HG02678 (cell line): ENCODE results near the gene ATP1B4.
"Not testable (repeated sequence)": the region's sequence is repeated elsewhere in the genome, so short reads cannot be mapped to it uniquely, and the experiment has no call there.

Experiments
- ATAC-seq: cut with Tn5 transposase; IDR thresholded peaks from one replicate; pipeline ENCODE4 v1.9.1; 2021; ENCODE audit warnings: mild to moderate bottlenecking, moderate library complexity; ENCODE audit not compliant: unreplicated experiment

The ATP1B4 gene

GRCh38 chrX:120361764-120362305 is at the start of gene ATP1B4:
ATP1B4 (plus strand) TSS chrX:120362089; CDS start chrX:120362169, 80 bp downstream.
- no peak for ATAC-seq

DNA sequence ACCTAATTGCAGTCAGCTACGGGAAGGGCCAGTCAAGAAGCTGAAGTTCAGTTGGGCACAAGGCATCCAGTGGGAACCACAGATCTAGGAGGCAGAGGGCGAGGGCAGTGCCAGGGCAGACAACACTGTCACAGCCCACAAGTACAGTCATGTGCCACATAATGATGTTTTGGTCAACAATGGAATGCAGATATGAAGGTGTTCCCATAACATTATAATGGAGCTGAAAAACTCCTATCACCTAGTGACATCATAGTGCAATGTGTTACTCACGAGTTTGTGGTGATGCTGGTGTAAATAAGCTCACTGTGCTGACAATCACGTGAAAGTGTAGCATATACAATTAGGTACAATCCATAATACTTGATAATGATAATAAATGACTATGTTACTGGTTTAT is 46.1 kb upstream of the ATP1B4 start:
- ATAC-seq: no peak

DNA sequence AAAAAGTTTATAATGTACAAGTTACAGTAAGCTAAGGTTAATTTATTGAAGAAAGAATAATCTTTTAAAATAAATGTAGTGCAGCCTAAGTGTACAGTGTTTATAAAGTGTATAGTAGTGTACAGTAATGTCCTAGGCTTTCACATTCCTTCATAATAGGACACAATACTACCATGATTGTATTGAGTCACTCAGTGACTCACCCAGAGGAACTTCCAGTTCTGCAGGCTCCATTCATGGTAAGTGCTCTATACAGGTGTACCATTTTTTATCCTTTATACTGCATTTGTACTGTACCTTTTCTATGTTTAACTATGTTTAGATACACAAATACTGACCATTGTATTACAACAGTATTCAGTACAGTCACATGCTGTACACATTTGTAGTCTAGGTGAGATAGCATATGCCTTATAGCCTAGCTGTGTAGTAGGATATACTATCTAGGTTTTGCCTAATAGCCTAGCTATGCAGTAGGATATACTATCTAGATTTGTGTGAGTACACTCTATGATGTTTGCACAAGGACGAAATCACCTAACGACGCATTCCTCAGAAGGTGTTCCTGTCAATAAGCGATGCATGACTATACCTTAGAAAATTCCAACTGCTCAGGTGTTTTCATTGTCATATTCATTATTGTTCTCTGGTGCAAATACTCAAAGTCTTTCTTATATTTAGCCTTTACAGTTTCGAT is 45.2 kb upstream of the ATP1B4 start:
- ATAC-seq: no peak

DNA sequence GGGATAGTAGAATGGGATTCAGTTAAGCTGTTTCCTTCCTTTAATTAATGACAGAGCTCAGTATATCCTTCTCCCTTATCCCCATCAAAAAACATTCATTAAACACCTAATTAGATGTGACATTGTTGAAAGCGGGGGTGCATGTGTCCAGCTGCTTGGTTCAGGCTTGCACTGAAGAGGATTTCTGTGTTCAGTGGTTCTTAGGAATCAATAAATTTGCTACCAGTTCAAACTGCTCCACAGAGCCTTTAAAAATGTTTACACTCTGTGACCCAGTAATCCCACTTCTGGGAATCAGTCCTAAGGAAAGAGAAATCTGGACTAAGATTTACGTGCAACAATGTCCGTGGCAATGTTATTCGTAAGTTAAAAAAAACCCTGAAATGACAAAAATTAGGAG is 43.5 kb upstream of the ATP1B4 start:
- ATAC-seq: no peak

- no peak for ATAC-seq
These were observed 40.2 kb upstream of the ATP1B4 start for GRCh38 chrX:120321520-120322281.

GRCh38 chrX:120331116-120331515 is 30.8 kb upstream of the ATP1B4 start:
- ATAC-seq: no peak

- no peak for ATAC-seq
These were observed 29.5 kb upstream of the ATP1B4 start for GRCh38 chrX:120332394-120332793.

DNA sequence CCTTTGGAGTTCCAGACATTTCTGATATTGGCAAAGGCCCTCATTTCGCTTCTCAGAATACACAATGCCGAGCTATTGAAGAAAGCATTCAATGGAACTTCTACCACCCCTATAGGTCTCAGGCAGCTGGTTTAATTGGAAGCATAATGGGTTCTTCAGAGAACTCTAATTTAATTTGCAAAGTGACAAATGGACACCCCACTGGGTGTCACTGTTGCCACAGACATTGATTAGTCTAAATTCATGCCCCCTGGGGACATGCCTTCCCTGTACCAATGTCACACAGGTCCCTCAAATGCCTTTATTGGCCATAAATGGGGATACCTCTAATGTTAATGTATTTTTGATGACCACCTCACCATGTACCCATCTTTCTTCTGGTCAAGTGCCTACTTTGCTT is 27.7 kb upstream of the ATP1B4 start:
- no peak for ATAC-seq

DNA sequence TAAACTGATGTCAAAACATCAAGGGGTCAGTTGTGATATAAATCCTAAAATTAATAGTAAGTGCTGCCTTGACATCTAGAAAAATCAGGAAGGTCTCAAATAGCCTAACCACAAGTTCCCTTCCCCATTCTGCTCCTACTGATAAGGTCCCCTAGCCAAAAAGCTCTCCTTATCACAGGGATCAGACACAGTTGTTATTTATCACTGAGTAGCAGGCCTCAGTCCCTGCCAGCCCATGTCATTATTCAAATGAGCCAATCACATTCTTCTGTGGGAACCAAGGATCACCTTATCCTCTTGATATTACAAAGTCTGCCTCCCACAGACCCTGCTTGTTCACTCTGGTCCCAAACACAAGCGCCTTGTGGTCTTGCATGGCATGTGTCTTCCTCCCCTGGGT is 27.3 kb upstream of the ATP1B4 start:
- no peak for ATAC-seq

GRCh38 chrX:120335289-120335688 is 26.6 kb upstream of the ATP1B4 start:
- no peak for ATAC-seq

DNA sequence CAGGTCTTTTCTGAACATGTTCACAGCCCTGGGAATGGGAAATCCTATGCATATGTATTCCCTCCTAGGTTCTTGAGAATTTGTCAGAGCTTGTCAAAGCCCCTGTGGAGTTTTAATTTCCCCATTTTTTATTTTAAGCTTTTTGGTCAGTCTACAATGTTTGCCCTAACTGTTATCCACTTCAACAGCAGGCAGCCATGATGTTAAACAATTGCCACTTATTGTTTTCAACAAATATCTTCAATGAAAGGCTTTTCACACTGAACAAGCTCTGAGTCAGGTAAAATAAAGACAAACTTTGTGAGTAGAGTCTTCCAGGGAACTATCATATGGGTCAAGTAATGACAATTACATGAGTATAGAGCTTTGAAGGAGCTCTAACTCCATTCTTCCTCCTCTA is 25.0 kb upstream of the ATP1B4 start:
- ATAC-seq: no peak

GRCh38 chrX:120344566-120344965 is 17.3 kb upstream of the ATP1B4 start:
- not testable (repeated sequence) for ATAC-seq

- ATAC-seq: no peak
These were observed 11.3 kb upstream of the ATP1B4 start for GRCh38 chrX:120350450-120351138.

GRCh38 chrX:120356084-120356483 is 5.8 kb upstream of the ATP1B4 start:
- no peak for ATAC-seq

GRCh38 chrX:120357186-120357585 is 4.7 kb upstream of the ATP1B4 start:
- ATAC-seq: no peak

DNA sequence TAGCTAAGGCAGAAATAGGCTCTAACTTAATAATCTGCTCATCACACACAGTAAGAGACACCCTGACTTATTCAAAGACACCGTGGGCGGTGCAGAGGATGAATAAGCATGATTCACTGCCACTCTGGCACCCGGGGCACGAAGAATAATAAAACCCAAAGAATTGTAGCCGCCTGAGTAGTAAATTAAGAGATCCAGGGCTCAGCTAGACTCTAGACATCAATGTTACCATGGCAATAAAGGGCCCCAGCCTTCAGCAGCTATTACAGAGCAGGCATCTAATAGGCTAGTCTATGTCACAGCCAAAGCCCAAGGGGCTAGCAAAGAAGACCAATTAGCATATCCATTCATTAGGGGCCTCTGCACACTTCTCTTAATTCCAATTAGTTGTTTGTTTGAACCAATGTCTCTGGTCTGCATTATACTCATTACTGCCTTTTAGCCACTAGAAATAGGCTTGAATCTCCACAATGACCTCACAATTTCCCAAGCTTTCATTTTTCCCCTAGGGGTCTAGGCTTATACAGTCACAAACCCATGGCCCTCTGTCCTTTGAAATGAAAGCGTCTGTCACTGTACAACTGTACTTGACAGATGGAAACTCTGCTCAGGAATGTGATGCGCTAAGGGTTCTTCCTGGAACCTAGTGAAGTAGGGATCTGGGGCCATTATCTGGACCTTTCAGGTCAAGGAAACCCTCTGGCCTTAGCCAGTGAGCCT is 3.0 kb upstream of the ATP1B4 start:
- no peak for ATAC-seq

DNA sequence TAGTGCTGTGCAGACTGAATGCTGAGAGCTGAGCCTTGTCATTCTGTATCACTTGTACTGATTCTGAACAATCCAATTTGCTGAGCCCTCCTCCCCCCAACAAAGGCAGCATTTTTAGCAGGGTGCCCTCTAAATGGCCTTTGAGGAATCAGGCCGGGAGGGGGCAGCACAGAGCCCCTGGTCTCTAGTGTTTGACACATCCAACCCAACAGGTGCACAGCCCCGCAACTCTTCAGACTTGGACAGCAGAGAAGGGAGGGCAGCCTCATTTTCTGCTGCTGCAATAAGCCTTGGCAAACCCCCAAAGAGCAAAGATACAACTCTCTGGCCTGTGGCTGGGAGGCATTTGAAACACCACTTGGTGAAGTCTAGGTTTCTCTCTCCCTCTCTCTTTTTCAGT is 3.4 kb downstream of the ATP1B4 start:
- no peak for ATAC-seq

DNA sequence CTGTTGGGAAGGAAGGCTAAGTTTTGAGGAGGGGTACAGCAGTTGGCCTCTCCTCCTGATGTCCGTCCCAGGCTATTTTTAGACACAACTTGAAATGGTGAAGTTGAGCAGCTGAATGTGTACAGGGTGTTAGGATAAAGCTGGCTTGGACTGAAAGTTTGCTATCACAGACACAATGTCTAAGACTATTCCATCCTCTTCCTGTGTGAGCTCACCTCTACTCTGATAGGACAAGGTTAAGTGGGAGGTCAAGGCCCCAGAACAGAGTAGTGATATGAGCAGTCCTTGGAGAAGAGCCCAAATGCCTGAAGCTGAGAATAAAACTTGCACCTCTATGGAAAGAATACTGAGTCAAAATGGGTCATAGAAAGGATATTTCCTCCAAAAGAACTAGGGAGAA is 4.1 kb downstream of the ATP1B4 start:
- ATAC-seq: no peak

- ATAC-seq: no peak
These were observed 4.9 kb downstream of the ATP1B4 start for GRCh38 chrX:120366794-120367193.

GRCh38 chrX:120367402-120368109 is 5.7 kb downstream of the ATP1B4 start:
- no peak for ATAC-seq
